ENCODE data around the gene FRY. TPM values are rescaled to one million over a fixed set of nuclear protein-coding genes. Genes with fewer than 3 reads are reported as not detected.

Gene FRY
- total RNA-seq, 4 donors from 2014 or later, result 5.8 to 17.4 (median 12.0) TPM

DNA sequence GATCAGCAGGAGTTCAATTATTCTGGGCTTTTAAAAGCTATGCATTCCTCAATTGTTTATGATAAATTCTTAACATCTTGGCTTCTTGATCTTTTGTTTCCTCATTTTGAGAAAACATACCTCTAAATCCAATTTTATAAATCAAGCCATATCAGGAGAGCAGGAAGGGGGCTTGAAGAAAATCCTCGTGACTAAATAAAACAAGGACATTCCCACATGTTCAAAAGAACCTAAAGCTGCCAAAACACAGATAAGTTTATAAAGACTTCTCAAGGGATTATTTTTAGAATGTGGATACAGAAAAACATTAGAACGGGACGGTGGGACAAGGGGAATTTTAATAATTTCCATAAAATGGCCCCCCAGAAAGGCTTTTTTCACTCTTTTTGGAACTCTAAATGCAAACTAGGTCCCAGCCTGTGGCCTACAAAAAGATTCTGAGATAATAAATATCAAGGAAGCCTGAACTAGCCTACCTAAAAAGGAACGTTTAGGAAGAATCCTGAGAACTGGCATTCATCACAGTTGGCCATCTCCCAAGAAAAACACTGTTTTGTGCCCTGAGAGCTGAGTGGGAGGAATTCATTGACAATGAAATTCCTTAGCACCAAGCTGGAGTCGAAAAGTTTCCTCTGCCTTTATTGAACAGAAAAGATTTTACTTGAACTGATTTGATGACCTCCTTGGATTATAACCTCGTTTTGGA lies 253.5 kb downstream of the FRY start:
- Histone ChIP-seq H3K4me3 (no peak overlapping the region), H3K27me3 (no peaks in the 10 kb centered on the region), H3K36me3 (peaks cover 0 to 9% (median 0%) of the 10 kb centered on the region in 3 donors), H3K27ac (peak overlapping the region in 3 of 4 donors; percentile 4 to 74 (median 57)), H3K9me3 (no peaks in the 10 kb centered on the region), H3K4me1 (peaks cover 0 to 14% (median 0%) of the 10 kb centered on the region in 3 donors)
- no peak for DNase-seq
- TF ChIP-seq POLR2A (IDR thresholded peaks at IDR 0.05), result no peak
- no peak for TF ChIP-seq CTCF (IDR thresholded peaks at IDR 0.05)
- WGBS, 2 donors, result 25 to 30% methylated on average over 6 of the region's 6 CpGs
- intact Hi-C loops (cut with DNase I), result no loop called here

GRCh38 chr13:32285633-32285965 lies 254.0 kb downstream of the FRY start:
- Histone ChIP-seq H3K36me3 (peaks cover 0 to 9% (median 0%) of the 10 kb centered on the region in 3 donors), H3K4me1 (peaks cover 0 to 14% (median 0%) of the 10 kb centered on the region in 3 donors), H3K9me3 (no peaks in the 10 kb centered on the region), H3K4me3 (no peak overlapping the region), H3K27ac (peak overlapping the region in 3 of 4 donors; percentile 4 to 74 (median 57)), H3K27me3 (no peaks in the 10 kb centered on the region)
- 26 to 28% methylated on average over 4 of the region's 4 CpGs for WGBS, 2 donors
- intact Hi-C loops (cut with DNase I), result no loop called here
- no peak for DNase-seq
- TF ChIP-seq CTCF (IDR thresholded peaks at IDR 0.05), result no peak
- TF ChIP-seq POLR2A (IDR thresholded peaks at IDR 0.05), result no peak

- no peaks in the 10 kb centered on the region for H3K4me1 ChIP-seq
- WGBS, 2 donors, result 50 to 56% methylated on average over 2 of the region's 2 CpGs
- H3K27ac ChIP-seq, result no peak overlapping the region
- H3K27me3 ChIP-seq, result peaks cover 0 to 7% (median 0%) of the 10 kb centered on the region in 4 donors
- H3K36me3 ChIP-seq, result peaks cover 0 to 5% (median 0%) of the 10 kb centered on the region in 3 donors
- DNase-seq, result no peak
- H3K4me3 ChIP-seq, result no peak overlapping the region
- no peak for TF ChIP-seq CTCF (IDR thresholded peaks at IDR 0.05)
- TF ChIP-seq POLR2A (IDR thresholded peaks at IDR 0.05), result no peak
- H3K9me3 ChIP-seq, result no peaks in the 10 kb centered on the region
- intact Hi-C loops (cut with DNase I), result no loop called here
Observed at GRCh38 chr13:32297206-32297605, 265.6 kb downstream of the FRY start.

GRCh38 chr13:32298695-32299094 lies 267.1 kb downstream of the FRY start:
- Histone ChIP-seq H3K4me3 (no peak overlapping the region), H3K27me3 (peaks cover 0 to 7% (median 0%) of the 10 kb centered on the region in 4 donors), H3K36me3 (peaks cover 0 to 5% (median 0%) of the 10 kb centered on the region in 3 donors), H3K27ac (no peak overlapping the region), H3K9me3 (no peaks in the 10 kb centered on the region), H3K4me1 (no peaks in the 10 kb centered on the region)
- DNase-seq, result no peak
- WGBS, 2 donors, result 74 to 90% methylated on average over 6 of the region's 6 CpGs
- intact Hi-C loops (cut with DNase I), result no loop called here
- TF ChIP-seq CTCF (IDR thresholded peaks at IDR 0.05) (no peak), POLR2A (IDR thresholded peaks at IDR 0.05) (no peak)

- no peak for DNase-seq
- TF ChIP-seq POLR2A (IDR thresholded peaks at IDR 0.05) (no peak), CTCF (IDR thresholded peaks at IDR 0.05) (no peak)
- H3K4me3 ChIP-seq, result no peak overlapping the region
- intact Hi-C loops (cut with DNase I), result no loop called here
- no peaks in the 10 kb centered on the region for H3K9me3 ChIP-seq
- 55 to 57% methylated on average over 4 of the region's 4 CpGs for WGBS, 2 donors
- peaks cover 0 to 4% (median 0%) of the 10 kb centered on the region in 3 donors for H3K36me3 ChIP-seq
- no peak overlapping the region for H3K27ac ChIP-seq
- peaks cover 0 to 7% (median 0%) of the 10 kb centered on the region in 4 donors for H3K27me3 ChIP-seq
- H3K4me1 ChIP-seq, result no peaks in the 10 kb centered on the region
Observed at GRCh38 chr13:32299893-32300292, 268.3 kb downstream of the FRY start.
